ENCODE results near the gene PUSL1.

PUSL1 gene

DNA sequence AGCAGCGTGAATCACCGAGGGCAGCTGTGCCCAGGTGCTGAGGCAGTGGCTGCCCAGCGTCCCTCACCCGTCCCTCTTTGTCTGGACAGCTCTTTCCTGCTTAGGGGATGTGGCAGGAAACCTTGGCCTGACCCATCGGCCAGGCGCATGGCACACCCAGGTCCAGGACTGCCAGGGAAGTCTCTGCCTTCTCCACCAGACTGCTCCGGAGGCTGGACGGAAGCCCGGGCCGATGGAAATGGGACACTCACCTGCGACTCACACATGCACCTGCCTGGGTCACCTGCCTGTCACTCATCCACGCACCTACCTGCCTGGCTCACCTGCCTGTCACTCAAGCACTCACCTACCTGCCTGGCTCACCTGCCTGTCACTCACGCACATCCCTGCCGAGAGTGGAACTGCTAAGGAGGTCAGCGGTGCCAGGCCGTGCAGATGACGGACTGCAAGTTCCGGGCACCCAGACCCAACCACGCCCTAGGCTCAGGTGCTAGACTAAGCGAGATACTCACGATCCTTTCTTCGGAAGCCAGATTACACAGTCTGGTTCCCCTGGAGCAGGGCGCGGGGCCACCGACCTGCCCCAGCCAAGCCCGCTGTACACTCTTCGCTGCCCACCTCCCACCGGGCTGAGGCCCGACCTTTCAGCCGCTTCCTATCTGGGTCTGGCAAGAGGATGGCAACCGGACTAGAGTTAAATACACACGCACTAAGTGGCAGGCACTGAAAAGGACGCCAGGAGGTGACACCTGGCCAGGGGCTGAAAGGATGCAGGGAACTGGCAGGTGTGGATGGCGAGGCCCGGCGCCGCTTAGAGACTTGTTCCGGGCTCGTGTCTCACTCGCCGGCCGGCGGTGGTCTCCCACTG lies 35.8 kb upstream of the PUSL1 start:
- DNase-seq (ENCODE audit: extremely low read depth, low read depth), result no peak
- TF ChIP-seq, protein P1, sequence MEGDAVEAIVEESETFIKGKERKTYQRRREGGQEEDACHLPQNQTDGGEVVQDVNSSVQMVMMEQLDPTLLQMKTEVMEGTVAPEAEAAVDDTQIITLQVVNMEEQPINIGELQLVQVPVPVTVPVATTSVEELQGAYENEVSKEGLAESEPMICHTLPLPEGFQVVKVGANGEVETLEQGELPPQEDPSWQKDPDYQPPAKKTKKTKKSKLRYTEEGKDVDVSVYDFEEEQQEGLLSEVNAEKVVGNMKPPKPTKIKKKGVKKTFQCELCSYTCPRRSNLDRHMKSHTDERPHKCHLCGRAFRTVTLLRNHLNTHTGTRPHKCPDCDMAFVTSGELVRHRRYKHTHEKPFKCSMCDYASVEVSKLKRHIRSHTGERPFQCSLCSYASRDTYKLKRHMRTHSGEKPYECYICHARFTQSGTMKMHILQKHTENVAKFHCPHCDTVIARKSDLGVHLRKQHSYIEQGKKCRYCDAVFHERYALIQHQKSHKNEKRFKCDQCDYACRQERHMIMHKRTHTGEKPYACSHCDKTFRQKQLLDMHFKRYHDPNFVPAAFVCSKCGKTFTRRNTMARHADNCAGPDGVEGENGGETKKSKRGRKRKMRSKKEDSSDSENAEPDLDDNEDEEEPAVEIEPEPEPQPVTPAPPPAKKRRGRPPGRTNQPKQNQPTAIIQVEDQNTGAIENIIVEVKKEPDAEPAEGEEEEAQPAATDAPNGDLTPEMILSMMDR (IDR thresholded peaks at IDR 0.05; ENCODE audit: low read depth, low read length, missing control alignments), result no peak
- peak overlapping the region; percentile 92 for H3K4me3 ChIP-seq (replicated peaks; ENCODE audit: low read depth, low read length)

DNA sequence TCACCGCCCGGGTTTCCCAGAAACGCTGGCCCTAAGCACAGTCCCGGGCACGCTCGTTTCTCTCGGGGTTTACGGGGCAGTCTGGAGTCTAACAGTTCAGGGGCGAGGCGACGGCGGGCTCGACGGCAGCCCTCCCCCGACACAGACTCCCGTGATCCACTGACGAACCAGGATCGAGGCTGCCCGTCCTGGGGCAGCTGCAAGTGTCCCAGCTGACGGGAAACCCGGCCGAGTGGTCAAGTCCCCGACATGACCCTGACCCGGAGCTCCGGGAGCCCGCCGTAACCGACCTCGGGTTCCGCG lies 35.2 kb upstream of the PUSL1 start:
- TF ChIP-seq, protein P1 (IDR thresholded peaks at IDR 0.05; ENCODE audit: low read depth, low read length, missing control alignments), result no peak
- no peak for DNase-seq (ENCODE audit: extremely low read depth, low read depth)
- H3K4me3 ChIP-seq (replicated peaks; ENCODE audit: low read depth, low read length), result peak overlapping the region; percentile 92

DNA sequence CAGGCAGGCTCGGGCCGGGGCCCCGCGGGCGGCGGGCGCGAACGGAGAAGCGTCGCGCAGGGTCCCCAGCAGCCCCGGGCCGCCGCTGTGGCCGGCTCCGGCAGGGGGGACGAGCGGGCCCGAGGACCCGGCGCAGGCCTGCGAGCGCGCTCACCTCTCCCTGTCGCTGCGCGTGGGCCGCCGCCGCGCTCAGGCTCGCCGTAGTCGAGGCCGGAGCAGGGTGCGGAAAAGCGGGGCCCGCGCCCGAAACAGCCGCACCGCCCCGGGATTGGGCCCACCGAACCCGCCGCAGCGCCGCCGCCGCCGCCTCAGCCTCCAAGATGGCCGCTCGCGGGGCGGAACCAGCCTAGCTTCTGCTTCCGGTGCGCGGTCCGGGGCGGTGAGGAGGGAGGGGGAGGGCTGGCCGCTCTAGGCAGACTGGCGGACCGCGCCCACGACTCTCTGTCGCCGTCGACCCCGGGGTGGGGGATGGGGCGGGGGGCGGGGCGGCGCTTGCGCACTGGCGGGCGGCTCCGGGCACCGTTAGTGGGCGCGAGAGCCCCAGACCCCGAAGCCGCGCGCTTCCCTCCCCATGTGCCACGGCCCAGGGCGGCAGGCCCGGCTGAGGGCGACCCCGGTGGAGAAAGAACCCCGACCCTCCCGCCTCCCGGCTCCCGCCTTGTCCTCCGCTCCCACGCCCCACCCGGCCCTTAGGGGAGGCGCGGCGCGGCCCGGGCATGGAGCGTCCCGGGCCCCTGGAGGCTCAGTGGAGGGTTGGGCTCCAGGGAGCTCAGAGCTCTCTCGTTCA lies 34.7 kb upstream of the PUSL1 start, which contains the start of gene UBE2J2:
TSS of gene UBE2J2 (minus strand) at position 343 of the 787 bp plus-strand sequence. CDS start 5,862 bp downstream, outside the sequence.
- TF ChIP-seq, protein P1 (IDR thresholded peaks at IDR 0.05; ENCODE audit: low read depth, low read length, missing control alignments), result no peak
- DNase-seq (ENCODE audit: extremely low read depth, low read depth), result peak; percentile 51
- H3K4me3 ChIP-seq (replicated peaks; ENCODE audit: low read depth, low read length), result peak within 1 kb of the TSS; percentile 92

DNA sequence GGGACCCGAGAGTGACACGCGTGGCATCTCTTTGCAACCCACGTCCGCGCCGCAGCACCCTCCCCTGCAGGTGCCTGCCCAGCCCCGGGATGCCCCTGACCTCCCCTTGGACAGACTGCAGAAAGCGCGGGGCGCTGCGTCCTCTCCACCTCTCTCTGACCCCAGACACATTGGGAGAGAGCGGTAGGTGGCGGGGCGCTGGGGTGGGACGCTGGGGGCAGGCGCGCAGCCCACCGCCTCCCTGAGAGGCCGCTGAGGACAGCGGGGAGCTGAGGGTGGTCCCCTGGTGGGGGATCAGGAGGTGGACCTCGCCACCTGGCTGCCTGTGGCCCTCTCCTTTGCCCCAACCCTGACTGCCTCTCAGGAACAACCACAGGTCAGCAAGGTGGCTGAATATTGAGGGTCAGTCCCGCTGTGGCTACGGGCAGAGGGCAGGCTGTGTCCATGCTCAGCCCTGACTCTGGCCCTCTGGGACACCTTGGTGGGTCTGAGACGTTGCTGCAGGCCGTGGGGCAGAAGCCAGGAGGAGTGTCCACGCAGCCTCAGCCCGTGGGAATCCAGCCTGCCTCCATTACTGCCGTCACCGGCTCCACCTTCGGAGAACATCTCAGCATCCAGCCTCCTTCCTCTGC lies 34.0 kb upstream of the PUSL1 start:
- no peak for DNase-seq (ENCODE audit: extremely low read depth, low read depth)
- TF ChIP-seq, protein P1 (IDR thresholded peaks at IDR 0.05; ENCODE audit: low read depth, low read length, missing control alignments), result no peak
- peak overlapping the region; percentile 92 for H3K4me3 ChIP-seq (replicated peaks; ENCODE audit: low read depth, low read length)

DNA sequence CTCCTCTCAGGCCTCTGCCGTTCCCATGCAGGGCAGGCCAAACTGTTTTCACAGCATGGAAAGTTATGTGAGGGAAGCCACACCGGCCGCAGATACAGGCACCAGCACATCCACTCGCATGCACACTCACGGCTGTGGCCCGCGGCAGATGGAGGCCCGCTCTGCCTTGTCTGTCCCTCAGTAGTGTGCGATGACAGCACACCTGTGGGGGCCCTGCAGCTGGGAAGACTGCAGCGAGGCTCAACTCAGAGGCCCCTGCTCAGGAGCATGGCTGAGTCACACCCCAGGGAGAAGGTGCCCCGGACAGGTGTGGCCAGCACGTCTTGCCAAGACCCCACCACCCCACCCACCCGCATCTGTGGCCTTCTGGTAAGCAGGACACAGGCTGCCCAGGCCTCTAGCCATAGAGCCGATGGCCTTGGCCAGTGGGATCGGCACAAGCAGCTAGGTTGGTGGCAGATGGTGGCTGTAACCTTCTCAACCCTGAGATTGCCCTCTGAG lies 33.4 kb upstream of the PUSL1 start:
- TF ChIP-seq, protein P1 (IDR thresholded peaks at IDR 0.05; ENCODE audit: low read depth, low read length, missing control alignments), result no peak
- peak overlapping the region; percentile 92 for H3K4me3 ChIP-seq (replicated peaks; ENCODE audit: low read depth, low read length)
- no peak for DNase-seq (ENCODE audit: extremely low read depth, low read depth)

DNA sequence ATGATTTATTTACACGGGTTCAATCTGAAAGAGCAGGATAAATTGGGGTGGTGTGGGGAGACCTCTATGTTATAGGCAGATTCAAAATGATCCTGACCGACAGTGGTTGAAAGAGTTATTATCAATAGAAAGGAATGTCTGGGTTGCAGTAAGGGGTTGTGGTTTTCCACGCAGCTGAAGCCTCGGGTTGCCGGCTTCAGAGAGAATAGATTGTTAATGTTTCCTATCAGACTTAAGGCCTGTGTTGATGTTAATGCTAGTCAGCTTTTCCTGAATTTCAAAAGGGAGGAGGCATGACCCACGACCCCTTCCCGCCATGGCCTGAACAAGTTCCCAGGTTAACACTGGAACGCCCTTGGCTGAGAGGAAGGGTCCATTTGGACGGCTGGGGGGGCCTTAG lies 32.6 kb upstream of the PUSL1 start:
- DNase-seq (ENCODE audit: extremely low read depth, low read depth), result no peak
- no peak overlapping the region for H3K4me3 ChIP-seq (replicated peaks; ENCODE audit: low read depth, low read length)
- TF ChIP-seq, protein P1 (IDR thresholded peaks at IDR 0.05; ENCODE audit: low read depth, low read length, missing control alignments), result no peak

Measured in HFF-Myc (cell line).